Trophoblast cell (in vitro differentiated cells and primary cell): ENCODE results near the gene IL1RAPL1.

Source experiments
- DNase-seq, 2 donors: peaks; one replicate each; pipeline ENCODE4 v3.0.0-alpha.2; 2016
- H2AFZ ChIP-seq: 2 replicates; pipeline ENCODE4 v1.6.1; 2013; ENCODE audit warnings: low read length, moderate library complexity, mild to moderate bottlenecking; ENCODE audit not compliant: insufficient read depth, poor library complexity
- H2AK5ac ChIP-seq: 2 replicates; pipeline ENCODE4 v1.6.1; 2013; ENCODE audit warnings: mild to moderate bottlenecking, low read length
- H2BK120ac ChIP-seq: 2 replicates; pipeline ENCODE4 v1.6.1; 2013; ENCODE audit warnings: low read length, mild to moderate bottlenecking, moderate library complexity; ENCODE audit not compliant: insufficient read depth, poor library complexity
- H2BK12ac ChIP-seq: 2 replicates; pipeline ENCODE4 v1.6.1; 2013; ENCODE audit warnings: mild to moderate bottlenecking, low read length, moderate library complexity
- H2BK5ac ChIP-seq: 2 replicates; pipeline ENCODE4 v1.6.1; 2013; ENCODE audit warnings: low read length, low read depth, moderate library complexity, mild to moderate bottlenecking; ENCODE audit not compliant: poor library complexity
- H3K14ac ChIP-seq: 2 replicates; pipeline ENCODE4 v1.6.1; 2013; ENCODE audit warnings: mild to moderate bottlenecking, low read length
- H3K18ac ChIP-seq: 2 replicates; pipeline ENCODE4 v1.6.1; 2013; ENCODE audit warnings: mild to moderate bottlenecking, low read length
- H3K23ac ChIP-seq: 2 replicates; pipeline ENCODE4 v1.6.1; 2013; ENCODE audit warnings: low read length
- H3K27ac ChIP-seq: 2 replicates; pipeline ENCODE4 v1.5.1; 2013; ENCODE audit warnings: low read depth, mild to moderate bottlenecking, inconsistent platforms, low read length, moderate library complexity
- H3K27me3 ChIP-seq: 2 replicates; pipeline ENCODE4 v1.6.1; 2013; ENCODE audit warnings: inconsistent platforms, mild to moderate bottlenecking, low read length, moderate library complexity; ENCODE audit not compliant: insufficient read depth
- H3K36me3 ChIP-seq, 2 experiments: 1 replicate in 1 of 2; 2 replicates in 1 of 2; pipeline ENCODE4 v1.6.1; 2013; ENCODE audit warnings: low read length in 2 of 2, mild to moderate bottlenecking in 2 of 2, moderate library complexity in 1 of 2; ENCODE audit not compliant: insufficient read depth in 2 of 2, control insufficient read depth in 1 of 2
- H3K4ac ChIP-seq: 2 replicates; pipeline ENCODE4 v1.6.1; 2013; ENCODE audit warnings: low read depth, mild to moderate bottlenecking, low read length, moderate library complexity
- H3K4me1 ChIP-seq, 2 experiments: 1 replicate in 1 of 2; 2 replicates in 1 of 2; pipeline ENCODE4 v1.6.1; 2013; ENCODE audit warnings: low read length in 2 of 2, mild to moderate bottlenecking in 2 of 2, moderate library complexity in 1 of 2; ENCODE audit not compliant: insufficient read depth in 2 of 2, control insufficient read depth in 1 of 2
- H3K4me2 ChIP-seq: 2 replicates; pipeline ENCODE4 v1.6.1; 2013; ENCODE audit warnings: inconsistent platforms, mild to moderate bottlenecking, low read length, moderate library complexity
- H3K4me3 ChIP-seq: 2 replicates; pipeline ENCODE4 v1.5.1; 2013; ENCODE audit warnings: mild to moderate bottlenecking, low read depth, low read length, inconsistent platforms
- H3K79me1 ChIP-seq: one replicate; pipeline ENCODE4 v1.6.1; 2013; ENCODE audit warnings: low read length
- H3K79me2 ChIP-seq: 2 replicates; pipeline ENCODE4 v1.6.1; 2013; ENCODE audit warnings: low read length, mild to moderate bottlenecking; ENCODE audit not compliant: control insufficient read depth, insufficient read depth, poor library complexity
- H3K9ac ChIP-seq: 2 replicates; pipeline ENCODE4 v1.6.1; 2013; ENCODE audit warnings: mild to moderate bottlenecking, low read length
- H3K9me3 ChIP-seq: 2 replicates; pipeline ENCODE4 v1.6.1; 2013; ENCODE audit warnings: low read depth, mild to moderate bottlenecking, control low read depth, inconsistent platforms, low read length; ENCODE audit not compliant: insufficient read depth
- H4K12ac ChIP-seq: 2 replicates; pipeline ENCODE4 v1.6.1; 2013; ENCODE audit warnings: low read depth, mild to moderate bottlenecking, low read length, moderate library complexity
- H4K8ac ChIP-seq: 2 replicates; pipeline ENCODE4 v1.6.1; 2013; ENCODE audit warnings: low read depth, mild to moderate bottlenecking, low read length, moderate library complexity
- H4K91ac ChIP-seq: one replicate; pipeline ENCODE4 v1.6.1; 2013; ENCODE audit warnings: low read depth, mild to moderate bottlenecking, low read length, moderate library complexity
- WGBS: extraction: QIAGEN DNeasy Blood & Tissue Kit; methylation state at CpG from one replicate; pipeline ENCODE4 v1.1.7; 2013; ENCODE audit warnings: missing lambda C conversion rate; ENCODE audit not compliant: insufficient read length, insufficient coverage; ENCODE audit errors: extremely low coverage; 5-methylcytosine and 5-hydroxymethylcytosine counted together

IL1RAPL1 gene

DNA sequence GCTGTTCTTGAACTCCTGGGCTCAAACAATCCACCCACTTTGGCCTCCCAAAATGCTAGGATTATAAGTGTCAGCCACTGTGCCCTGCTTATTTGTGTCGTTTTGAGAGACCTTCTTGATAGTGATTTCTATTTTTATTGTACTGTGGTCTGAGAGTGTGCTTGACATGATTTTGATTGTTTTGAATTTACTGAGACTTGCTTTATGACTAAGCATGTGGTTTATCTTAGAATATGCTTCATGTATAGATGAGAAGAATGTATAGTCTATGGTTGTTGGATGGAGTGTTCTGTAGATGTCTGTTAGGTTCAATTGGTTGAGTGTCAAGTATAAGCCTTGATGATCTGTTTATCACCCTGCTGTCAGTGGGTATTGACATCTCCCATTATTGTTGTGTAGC lies 789.3 kb downstream of the IL1RAPL1 start:
- no peaks in the 10 kb centered on the region for H3K4me1 ChIP-seq
- H3K36me3 ChIP-seq = no peaks in the 10 kb centered on the region
- no peak overlapping the region for H2BK12ac ChIP-seq
- no peak overlapping the region for H2BK5ac ChIP-seq
- H4K8ac ChIP-seq = no peak overlapping the region
- no peaks in the 10 kb centered on the region for H3K27me3 ChIP-seq
- H3K23ac ChIP-seq = no peak overlapping the region
- no peak overlapping the region for H4K91ac ChIP-seq
- H3K27ac ChIP-seq = no peak overlapping the region
- no peak overlapping the region for H3K9ac ChIP-seq
- no peaks in the 10 kb centered on the region for H3K79me1 ChIP-seq
- H2AK5ac ChIP-seq = no peak overlapping the region
- H3K79me2 ChIP-seq = no peaks in the 10 kb centered on the region
- H3K4me3 ChIP-seq = no peak overlapping the region
- no CpG with 5 or more reads among the region's 1 CpG for WGBS
- H2BK120ac ChIP-seq = no peak overlapping the region
- no peak overlapping the region for H3K14ac ChIP-seq
- H4K12ac ChIP-seq = no peak overlapping the region
- no peak overlapping the region for H3K4ac ChIP-seq
- no peak overlapping the region for H3K18ac ChIP-seq
- H3K4me2 ChIP-seq = no peak overlapping the region
- H3K9me3 ChIP-seq = no peaks in the 10 kb centered on the region
- DNase-seq = no peak
- H2AFZ ChIP-seq = no peak overlapping the region

DNA sequence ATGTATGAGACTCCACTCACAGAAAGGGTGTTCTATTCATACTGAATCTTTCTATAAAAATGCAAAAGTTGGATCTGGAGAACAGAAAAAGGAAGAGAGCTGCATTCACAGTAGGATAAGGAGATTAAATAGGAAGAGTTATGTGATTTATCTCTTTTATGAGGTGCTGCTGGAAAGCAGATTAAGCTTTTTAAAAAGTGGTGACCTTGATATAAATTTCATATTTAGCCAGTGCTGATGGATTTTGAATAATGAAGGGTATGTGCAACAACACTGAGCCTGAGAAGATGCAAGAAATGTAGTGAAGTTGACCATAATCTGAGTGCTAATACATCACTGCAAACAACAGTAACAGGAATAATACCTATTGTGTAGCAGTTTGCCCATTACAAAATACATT lies 795.6 kb downstream of the IL1RAPL1 start:
- Histone ChIP-seq H3K27me3 (no peaks in the 10 kb centered on the region), H3K9ac (no peak overlapping the region), H3K18ac (no peak overlapping the region), H3K4me2 (no peak overlapping the region), H2AFZ (no peak overlapping the region), H4K12ac (no peak overlapping the region), H3K23ac (no peak overlapping the region), H2BK5ac (no peak overlapping the region), H2BK12ac (no peak overlapping the region), H3K4me1 (no peaks in the 10 kb centered on the region), H3K9me3 (no peaks in the 10 kb centered on the region), H4K91ac (no peak overlapping the region), H3K36me3 (no peaks in the 10 kb centered on the region), H2BK120ac (no peak overlapping the region), H3K4me3 (no peak overlapping the region), H3K4ac (no peak overlapping the region), H3K79me1 (no peaks in the 10 kb centered on the region), H3K27ac (no peak overlapping the region), H3K79me2 (no peaks in the 10 kb centered on the region), H2AK5ac (no peak overlapping the region), H4K8ac (no peak overlapping the region), H3K14ac (no peak overlapping the region)
- DNase-seq = no peak

DNA sequence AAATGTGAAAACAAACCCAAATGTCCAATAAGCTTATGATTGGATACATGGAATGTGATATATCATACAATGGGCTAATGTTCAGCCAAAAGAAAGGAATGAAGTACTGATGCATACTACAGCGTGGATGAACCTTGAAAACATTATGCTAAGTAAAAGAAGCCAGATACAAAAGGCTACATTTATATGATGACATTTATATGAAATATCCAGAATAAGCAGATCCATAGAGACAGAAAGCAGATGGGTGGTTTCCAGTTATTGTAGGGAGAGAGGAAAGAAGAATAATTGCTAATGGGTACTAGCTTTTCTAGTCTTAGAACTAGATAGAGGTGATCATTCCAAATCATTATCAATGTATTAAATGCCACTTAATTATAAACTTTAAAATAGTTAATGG lies 801.3 kb downstream of the IL1RAPL1 start:
- H3K4me2 ChIP-seq = no peak overlapping the region
- no peaks in the 10 kb centered on the region for H3K4me1 ChIP-seq
- no peaks in the 10 kb centered on the region for H3K79me2 ChIP-seq
- H3K4ac ChIP-seq = no peak overlapping the region
- no peak overlapping the region for H2BK120ac ChIP-seq
- H3K4me3 ChIP-seq = no peak overlapping the region
- no CpG with 5 or more reads among the region's 1 CpG for WGBS
- H4K91ac ChIP-seq = no peak overlapping the region
- no peak overlapping the region for H3K23ac ChIP-seq
- no peak overlapping the region for H2BK12ac ChIP-seq
- H2AK5ac ChIP-seq = no peak overlapping the region
- no peak overlapping the region for H3K27ac ChIP-seq
- H3K18ac ChIP-seq = no peak overlapping the region
- H4K12ac ChIP-seq = no peak overlapping the region
- H3K14ac ChIP-seq = no peak overlapping the region
- no peak overlapping the region for H2BK5ac ChIP-seq
- H3K36me3 ChIP-seq = no peaks in the 10 kb centered on the region
- no peaks in the 10 kb centered on the region for H3K9me3 ChIP-seq
- H3K79me1 ChIP-seq = no peaks in the 10 kb centered on the region
- no peak overlapping the region for H3K9ac ChIP-seq
- H4K8ac ChIP-seq = no peak overlapping the region
- no peaks in the 10 kb centered on the region for H3K27me3 ChIP-seq
- DNase-seq = no peak
- H2AFZ ChIP-seq = no peak overlapping the region

DNA sequence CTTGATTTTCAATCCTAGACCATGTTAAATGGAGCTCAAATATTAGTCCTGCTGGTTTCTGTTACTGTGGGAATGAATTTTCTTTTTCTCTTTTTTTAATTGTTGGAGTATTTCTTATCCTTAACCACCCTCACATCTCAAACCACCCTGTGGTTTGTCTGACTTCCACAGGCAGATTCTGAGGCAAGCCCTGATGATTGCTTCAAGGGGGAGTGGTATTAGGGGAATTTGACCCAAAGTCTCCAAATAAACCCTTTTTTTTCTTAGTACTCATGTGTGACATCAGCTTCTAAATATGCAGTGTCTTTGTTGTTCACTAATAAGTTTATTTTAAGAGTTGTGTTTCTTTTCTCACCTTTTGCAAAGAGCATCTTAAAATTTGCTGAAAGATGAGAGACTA lies 810.3 kb downstream of the IL1RAPL1 start:
- H3K9ac ChIP-seq = no peak overlapping the region
- no peaks in the 10 kb centered on the region for H3K79me1 ChIP-seq
- H2AFZ ChIP-seq = no peak overlapping the region
- H4K8ac ChIP-seq = no peak overlapping the region
- H3K27me3 ChIP-seq = no peaks in the 10 kb centered on the region
- no peak overlapping the region for H3K23ac ChIP-seq
- H3K4me2 ChIP-seq = no peak overlapping the region
- H3K4ac ChIP-seq = no peak overlapping the region
- H3K27ac ChIP-seq = no peak overlapping the region
- no peaks in the 10 kb centered on the region for H3K79me2 ChIP-seq
- no peak overlapping the region for H2AK5ac ChIP-seq
- H4K91ac ChIP-seq = no peak overlapping the region
- no peak for DNase-seq
- no peak overlapping the region for H3K4me3 ChIP-seq
- H2BK5ac ChIP-seq = no peak overlapping the region
- no peaks in the 10 kb centered on the region for H3K4me1 ChIP-seq
- no peak overlapping the region for H2BK120ac ChIP-seq
- no peaks in the 10 kb centered on the region for H3K9me3 ChIP-seq
- H3K14ac ChIP-seq = no peak overlapping the region
- H3K18ac ChIP-seq = no peak overlapping the region
- H2BK12ac ChIP-seq = no peak overlapping the region
- H4K12ac ChIP-seq = no peak overlapping the region
- no peaks in the 10 kb centered on the region for H3K36me3 ChIP-seq

DNA sequence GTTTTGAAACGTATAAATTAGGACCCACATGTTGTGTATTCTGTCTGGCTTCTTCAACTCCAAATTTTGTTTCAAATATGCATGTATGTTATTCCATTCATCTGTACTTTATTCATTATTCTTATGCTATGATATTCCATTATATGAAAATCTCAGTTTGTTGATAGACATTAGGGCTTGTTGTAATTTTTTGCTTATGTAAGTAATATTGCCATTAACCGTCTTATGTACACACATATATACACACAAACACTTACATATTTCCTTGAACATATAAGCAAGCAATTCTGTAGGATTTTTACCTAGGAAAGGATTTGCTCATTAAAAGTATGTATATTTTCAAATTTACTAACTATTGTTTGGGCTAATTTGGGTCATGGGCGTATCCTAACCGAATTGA lies 820.1 kb downstream of the IL1RAPL1 start:
- H2AK5ac ChIP-seq = no peak overlapping the region
- no peaks in the 10 kb centered on the region for H3K79me1 ChIP-seq
- H3K36me3 ChIP-seq = no peaks in the 10 kb centered on the region
- H4K8ac ChIP-seq = no peak overlapping the region
- no peaks in the 10 kb centered on the region for H3K4me1 ChIP-seq
- no CpG with 5 or more reads among the region's 4 CpGs for WGBS
- H3K23ac ChIP-seq = no peak overlapping the region
- DNase-seq = no peak
- no peaks in the 10 kb centered on the region for H3K9me3 ChIP-seq
- H2BK5ac ChIP-seq = no peak overlapping the region
- no peak overlapping the region for H3K4me2 ChIP-seq
- no peaks in the 10 kb centered on the region for H3K79me2 ChIP-seq
- H3K18ac ChIP-seq = no peak overlapping the region
- H3K9ac ChIP-seq = no peak overlapping the region
- no peak overlapping the region for H4K12ac ChIP-seq
- H2BK120ac ChIP-seq = no peak overlapping the region
- H4K91ac ChIP-seq = no peak overlapping the region
- H2BK12ac ChIP-seq = no peak overlapping the region
- H3K27me3 ChIP-seq = no peaks in the 10 kb centered on the region
- H3K4me3 ChIP-seq = no peak overlapping the region
- no peak overlapping the region for H3K14ac ChIP-seq
- H2AFZ ChIP-seq = no peak overlapping the region
- no peak overlapping the region for H3K4ac ChIP-seq
- H3K27ac ChIP-seq = no peak overlapping the region
